Activated CD4-positive, CD25-positive, alpha-beta regulatory T cell treated with anti-CD3 and anti-CD28 coated beads, Interleukin-2, amount 50 U/mL, for 24 hours (primary cell): Measurements from ENCODE around the gene PSORS1C2.
"Not testable (repeated sequence)": the region's sequence is repeated elsewhere in the genome, so short reads cannot be mapped to it uniquely, and the experiment has no call there.

Source experiments
- ATAC-seq, 2 donors: fragments of 150-1000 bp; cut with Tn5 transposase; one replicate each; pipeline ENCODE4 v1.10.0; 2021; ENCODE audit warnings: mild to moderate bottlenecking in 1 of 2, moderate library complexity in 1 of 2

Gene PSORS1C2

DNA sequence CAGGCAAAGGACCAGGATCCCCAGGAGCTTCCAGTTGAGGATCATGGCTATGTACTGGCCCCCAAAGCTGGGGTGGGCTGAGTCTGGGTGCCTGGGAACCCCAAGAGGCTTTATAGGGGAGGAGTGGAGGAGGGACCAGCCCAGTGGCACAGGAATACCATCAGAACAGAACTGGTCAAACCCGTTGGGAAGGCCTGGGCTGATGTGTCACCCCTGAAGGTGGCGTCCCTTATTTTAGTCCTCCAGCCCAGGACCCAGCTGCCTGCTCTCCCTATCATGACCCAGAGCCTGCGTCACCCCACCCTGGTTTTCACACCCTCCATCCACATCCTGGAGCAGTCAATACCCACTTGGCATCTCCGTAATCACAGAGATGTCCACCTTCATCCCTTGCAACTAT lies at the start of gene PSORS1C2:
Gene PSORS1C2, minus strand, starts transcription at position 85 of the 400 bp plus-strand sequence. Its CDS starts 40 bp downstream, at position 45.
- ATAC-seq, result no peak

DNA sequence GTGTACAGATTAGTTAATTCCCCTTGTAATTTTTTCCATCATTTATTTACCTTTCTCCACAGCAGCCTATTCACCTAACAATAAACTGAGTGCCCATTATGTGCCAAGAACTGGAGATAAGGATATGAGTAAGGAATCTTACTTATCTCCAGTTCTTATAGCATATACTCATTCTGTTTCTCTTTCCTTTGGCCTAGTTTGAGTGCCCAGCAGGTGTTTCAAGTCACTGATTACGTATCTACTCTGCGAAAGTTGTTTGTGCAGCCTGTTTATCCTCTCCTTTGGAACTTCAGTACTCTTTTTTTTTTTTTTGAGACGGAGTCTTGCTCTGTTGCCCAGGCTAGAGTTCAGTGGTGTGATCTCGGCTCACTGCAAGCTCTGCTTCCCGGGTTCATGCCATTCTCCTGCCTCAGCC lies 48.9 kb upstream of the PSORS1C2 start:
- no peak for ATAC-seq

- no peak for ATAC-seq
Measured at GRCh38 chr6:31186052-31186734, 47.3 kb upstream of the PSORS1C2 start.

- ATAC-seq, result peak in 1 of 2 donors; percentile 45
Measured at GRCh38 chr6:31185695-31186051, 46.8 kb upstream of the PSORS1C2 start.

DNA sequence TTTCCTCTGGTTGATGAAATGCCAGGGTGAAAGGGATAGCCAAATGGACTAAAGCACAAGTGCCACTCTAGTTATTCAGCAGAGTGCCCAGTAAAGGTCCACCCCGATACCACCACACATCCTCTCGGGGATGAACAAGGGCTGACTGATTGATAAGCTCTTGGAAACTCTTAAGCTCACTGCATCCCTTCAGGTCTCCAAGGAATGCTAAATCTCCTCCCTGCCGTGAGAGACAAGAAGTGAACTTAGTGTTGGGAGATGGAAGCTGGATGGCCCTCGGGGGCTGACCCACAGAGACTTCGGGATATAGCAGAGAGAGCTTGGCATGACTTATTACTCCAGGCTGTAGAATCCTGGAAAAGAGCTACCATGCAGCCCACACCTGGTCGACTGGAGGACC lies 45.0 kb upstream of the PSORS1C2 start:
- not testable (repeated sequence) for ATAC-seq

DNA sequence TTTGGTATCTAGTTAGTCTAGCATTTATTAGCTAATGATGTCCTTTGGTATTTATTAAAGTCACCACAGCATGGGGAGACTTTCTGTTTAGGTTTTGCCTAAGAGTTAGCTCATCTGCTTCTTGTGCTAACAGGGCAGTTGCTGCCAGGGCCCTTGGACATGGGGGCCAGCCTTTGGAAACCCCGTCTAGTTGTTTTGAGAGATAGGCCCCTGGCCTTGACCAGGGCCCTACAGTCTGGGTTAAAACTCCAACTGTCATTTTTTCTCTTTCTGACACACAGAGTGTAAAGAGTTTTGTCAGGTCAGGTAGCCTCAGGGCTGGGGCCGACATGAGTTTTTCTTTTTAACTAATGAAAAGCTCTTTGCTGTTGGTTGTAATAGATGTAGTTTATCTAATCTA lies 44.4 kb upstream of the PSORS1C2 start:
- not testable (repeated sequence) for ATAC-seq

GRCh38 chr6:31180500-31180899 lies 41.6 kb upstream of the PSORS1C2 start:
- ATAC-seq, result peak; percentile 91 to 99

GRCh38 chr6:31179896-31180295 lies 41.0 kb upstream of the PSORS1C2 start:
- ATAC-seq, result no peak

GRCh38 chr6:31179042-31179386 lies 40.1 kb upstream of the PSORS1C2 start:
- ATAC-seq, result no peak

- peak; percentile 36 to 42 for ATAC-seq
Measured at GRCh38 chr6:31178143-31179041, 39.5 kb upstream of the PSORS1C2 start.

DNA sequence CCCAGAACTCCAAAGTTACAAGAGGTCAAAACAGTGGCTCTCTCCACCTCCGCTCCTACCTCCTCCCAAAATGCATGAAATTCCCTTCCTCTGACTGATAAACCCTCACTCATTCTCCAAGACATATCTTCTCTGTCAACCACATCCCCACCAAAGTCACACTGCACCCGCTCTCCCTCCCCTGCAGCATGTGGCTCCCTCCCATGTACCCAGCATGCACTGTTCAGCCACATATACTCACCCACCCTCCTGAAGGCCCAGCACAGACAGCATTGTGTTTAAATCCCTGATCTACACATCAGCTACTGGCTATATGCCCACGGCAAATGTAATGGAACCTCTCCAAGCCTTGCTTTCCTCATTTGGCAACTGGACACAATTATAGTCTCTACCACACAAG lies 37.1 kb upstream of the PSORS1C2 start:
- ATAC-seq, result no peak

GRCh38 chr6:31174378-31174777 lies 35.5 kb upstream of the PSORS1C2 start:
- ATAC-seq, result no peak

- ATAC-seq, result no peak
Measured at GRCh38 chr6:31173406-31173805, 34.5 kb upstream of the PSORS1C2 start.

DNA sequence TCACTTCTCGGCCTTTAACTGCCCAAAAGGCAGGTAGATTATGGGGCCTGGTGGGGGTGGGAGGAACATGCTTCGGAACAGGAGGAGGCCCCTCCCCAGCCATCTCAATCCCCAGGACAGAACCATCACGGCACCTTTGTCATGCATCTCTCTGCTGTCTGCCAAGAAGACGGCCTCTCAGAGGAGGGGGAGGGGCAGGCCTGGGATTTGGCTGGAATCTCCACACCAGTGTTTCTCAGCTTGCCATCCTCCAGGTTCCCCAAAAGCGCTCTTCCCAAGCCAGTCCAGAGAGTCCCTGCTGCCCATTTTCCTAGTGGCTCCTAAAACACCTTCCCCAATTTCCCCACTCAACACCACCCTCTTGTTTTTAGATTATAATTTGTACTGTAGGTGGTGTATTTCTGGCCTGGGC lies 34.1 kb upstream of the PSORS1C2 start:
- ATAC-seq, result no peak

- no peak for ATAC-seq
Measured at GRCh38 chr6:31171931-31172905, 33.4 kb upstream of the PSORS1C2 start.

- ATAC-seq, result no peak
Measured at GRCh38 chr6:31170987-31171671, 32.3 kb upstream of the PSORS1C2 start.

DNA sequence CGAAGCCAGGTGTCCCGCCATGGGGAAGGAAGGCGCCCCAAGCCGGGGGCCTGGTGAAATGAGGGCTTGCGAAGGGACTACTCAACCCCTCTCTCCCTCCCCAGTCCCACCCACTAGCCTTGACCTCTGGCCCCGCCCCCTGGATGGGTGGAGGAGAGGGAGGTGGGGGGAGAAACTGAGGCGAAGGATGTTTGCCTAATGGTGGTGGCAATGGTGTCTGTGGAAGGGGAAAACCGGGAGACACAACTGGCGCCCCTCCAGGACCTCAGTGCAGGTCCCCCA lies 31.7 kb upstream of the PSORS1C2 start, which contains the start of gene POU5F1:
Gene POU5F1, minus strand, starts transcription at position 83 of the 282 bp plus-strand sequence. Its CDS starts 62 bp downstream, at position 21.
- ATAC-seq, result no peak

- not testable (repeated sequence) for ATAC-seq
Measured at GRCh38 chr6:31169858-31170599, 31.2 kb upstream of the PSORS1C2 start.

GRCh38 chr6:31169123-31169857 lies 30.4 kb upstream of the PSORS1C2 start:
- no peak for ATAC-seq

DNA sequence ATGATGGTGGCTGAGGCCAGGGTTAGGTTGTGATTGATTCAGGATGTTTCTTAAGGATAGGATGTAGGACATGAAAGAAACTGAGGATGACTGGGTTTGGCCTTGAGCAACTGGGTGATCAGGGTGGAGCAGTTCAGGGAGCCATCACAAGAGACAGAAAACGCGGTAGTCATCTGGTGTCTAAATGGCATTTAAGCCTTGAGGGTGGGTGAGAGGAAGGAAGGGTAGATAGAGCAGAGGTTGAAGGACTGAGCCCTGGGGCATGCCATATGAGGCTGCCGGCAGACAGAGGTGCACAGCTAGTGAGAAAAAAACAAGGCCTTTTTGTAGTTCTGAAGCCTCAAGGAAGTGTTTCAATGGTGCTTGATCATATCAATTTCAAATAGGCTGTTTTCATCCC lies 29.7 kb upstream of the PSORS1C2 start:
- no peak for ATAC-seq

DNA sequence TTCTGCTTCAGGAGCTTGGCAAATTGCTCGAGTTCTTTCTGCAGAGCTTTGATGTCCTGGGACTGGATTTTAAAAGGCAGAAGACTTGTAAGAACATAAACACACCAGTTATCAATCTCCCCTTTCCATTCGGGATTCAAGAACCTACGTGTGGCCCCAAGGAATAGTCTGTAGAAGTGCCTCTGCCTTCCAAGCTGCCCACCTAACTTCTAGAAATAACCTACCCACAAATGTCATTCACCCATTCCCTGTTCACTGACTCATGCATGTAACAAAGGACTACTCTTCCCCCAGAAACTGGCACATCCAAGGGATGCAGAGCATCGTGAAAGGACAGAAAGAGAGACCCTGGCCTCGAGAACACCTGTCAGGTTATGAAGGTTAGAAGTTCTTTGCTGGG lies 27.1 kb upstream of the PSORS1C2 start:
- ATAC-seq, result no peak
